Stimulated activated CD4-positive, alpha-beta T cell treated with anti-CD3 and anti-CD28 coated beads, Interleukin-4, amount 100 ng/mL, for 48 hours (primary cell): Measurements from ENCODE around the gene UMODL1.

Experiments
- DNase-seq, 2 donors: peaks; one replicate each; pipeline ENCODE4 v3.0.0-alpha.2; 2020; ENCODE audit warnings: low read depth in 2 of 2

The UMODL1 gene

GRCh38 chr21:42079008-42079938 is 8.2 kb downstream of the UMODL1 start:
- DNase-seq, result no peak

GRCh38 chr21:42079939-42080787 is 9.0 kb downstream of the UMODL1 start:
- DNase-seq, result no peak

GRCh38 chr21:42080788-42081083 is 9.6 kb downstream of the UMODL1 start:
- no peak for DNase-seq

- no peak for DNase-seq
These were observed 10.0 kb downstream of the UMODL1 start for GRCh38 chr21:42081138-42081537.

- DNase-seq, result no peak
These were observed 10.8 kb downstream of the UMODL1 start for GRCh38 chr21:42081931-42082381.

- DNase-seq, result no peak
These were observed 11.6 kb downstream of the UMODL1 start for GRCh38 chr21:42082501-42083360.

GRCh38 chr21:42083361-42083690 is 12.2 kb downstream of the UMODL1 start:
- DNase-seq, result no peak

- no peak for DNase-seq
These were observed 13.0 kb downstream of the UMODL1 start for GRCh38 chr21:42084079-42084478.

DNA sequence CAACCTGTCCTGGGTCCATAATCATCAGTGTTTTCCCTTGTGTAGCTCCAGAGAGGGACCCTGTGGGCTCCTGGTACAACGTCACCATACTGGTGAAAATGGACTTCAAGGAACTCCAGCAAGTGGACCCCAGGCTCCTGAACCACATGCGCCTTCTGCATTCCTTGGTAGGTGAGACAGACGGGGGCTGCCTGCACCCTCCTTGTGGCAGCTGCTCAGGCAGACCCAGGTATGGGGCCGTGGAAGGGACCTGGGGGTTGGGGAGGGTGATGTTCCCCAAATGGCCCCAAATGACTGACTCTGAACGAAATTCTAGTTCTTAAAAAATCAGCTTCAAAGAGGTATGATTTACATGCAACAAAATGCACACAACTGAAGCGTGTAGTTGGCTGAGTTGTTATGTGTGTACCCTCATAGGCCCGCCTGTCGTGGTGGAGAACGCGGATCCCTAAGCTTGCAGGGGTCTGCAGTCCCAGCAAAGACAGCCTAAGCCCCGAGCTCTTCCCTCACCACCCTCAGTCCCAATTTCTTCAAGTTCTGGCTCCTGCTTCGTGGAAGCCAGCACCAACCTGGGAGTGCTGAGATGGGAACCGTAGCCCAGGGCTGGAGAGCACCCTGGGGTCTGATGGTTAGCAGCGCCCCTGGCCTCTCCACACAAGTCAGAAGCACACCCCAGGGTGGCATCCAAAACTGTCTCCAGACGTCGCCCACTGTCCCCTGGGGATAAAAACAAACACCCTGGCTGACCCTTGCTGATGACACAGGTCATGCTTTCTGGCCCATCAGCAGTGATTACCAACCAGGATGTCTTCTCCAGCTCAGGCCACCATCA is 14.3 kb downstream of the UMODL1 start:
- DNase-seq, result no peak

- DNase-seq, result no peak
These were observed 15.9 kb downstream of the UMODL1 start for GRCh38 chr21:42086969-42087368.

DNA sequence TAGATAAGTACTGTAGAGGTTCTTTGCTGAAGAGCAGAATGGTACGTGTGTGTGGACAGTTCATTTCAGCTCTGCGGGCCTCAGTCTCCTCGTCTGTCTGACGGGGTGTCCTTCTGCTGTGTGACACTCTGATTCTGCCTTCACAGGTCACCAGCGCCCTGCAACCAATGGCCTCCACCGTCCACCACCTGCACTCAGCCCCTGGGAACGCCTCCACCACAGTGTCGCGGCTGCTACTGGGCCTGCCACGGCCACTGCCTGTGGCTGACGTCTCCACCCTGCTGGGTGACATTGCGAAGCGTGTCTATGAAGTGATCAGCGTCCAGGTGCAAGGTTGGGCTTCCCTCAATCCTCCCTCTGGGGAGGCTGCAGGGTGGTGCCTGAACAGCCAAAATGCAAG is 17.0 kb downstream of the UMODL1 start:
- DNase-seq, result no peak

GRCh38 chr21:42088658-42089057 is 17.5 kb downstream of the UMODL1 start:
- no peak for DNase-seq

GRCh38 chr21:42089093-42089631 is 18.0 kb downstream of the UMODL1 start:
- no peak for DNase-seq

DNA sequence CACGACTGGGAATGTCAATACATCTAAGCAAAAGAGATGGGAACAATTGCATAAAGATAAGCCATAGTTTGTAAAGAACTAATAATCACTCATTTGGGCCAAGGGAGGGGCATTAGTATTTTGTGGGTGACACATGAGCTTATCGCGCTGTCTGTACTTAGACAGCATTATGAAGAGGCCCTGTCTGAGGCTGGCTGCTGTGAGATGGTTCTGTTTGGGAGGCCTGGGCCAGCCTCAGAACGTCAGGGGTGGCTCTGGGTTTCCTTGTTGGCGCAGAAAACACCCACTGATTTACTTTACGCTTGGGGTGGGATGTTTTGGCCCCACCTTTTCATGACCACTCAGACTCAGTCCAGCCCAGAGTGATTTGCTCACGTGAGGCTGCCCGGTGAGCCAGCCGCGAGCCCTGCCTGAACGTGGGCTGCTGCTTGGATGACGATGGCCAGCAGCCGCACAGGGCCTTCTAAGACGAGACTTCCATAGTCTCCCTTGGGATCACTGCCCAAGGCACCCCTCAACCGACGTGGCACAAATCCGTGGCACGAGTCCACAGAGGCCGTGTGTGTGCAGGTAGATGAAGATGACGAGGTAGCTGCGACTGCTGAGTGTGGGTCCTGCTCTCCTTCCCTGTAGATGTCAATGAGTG is 18.7 kb downstream of the UMODL1 start:
- no peak for DNase-seq

GRCh38 chr21:42091899-42092508 is 20.9 kb downstream of the UMODL1 start:
- no peak for DNase-seq

GRCh38 chr21:42092771-42093170 is 21.7 kb downstream of the UMODL1 start:
- no peak for DNase-seq

DNA sequence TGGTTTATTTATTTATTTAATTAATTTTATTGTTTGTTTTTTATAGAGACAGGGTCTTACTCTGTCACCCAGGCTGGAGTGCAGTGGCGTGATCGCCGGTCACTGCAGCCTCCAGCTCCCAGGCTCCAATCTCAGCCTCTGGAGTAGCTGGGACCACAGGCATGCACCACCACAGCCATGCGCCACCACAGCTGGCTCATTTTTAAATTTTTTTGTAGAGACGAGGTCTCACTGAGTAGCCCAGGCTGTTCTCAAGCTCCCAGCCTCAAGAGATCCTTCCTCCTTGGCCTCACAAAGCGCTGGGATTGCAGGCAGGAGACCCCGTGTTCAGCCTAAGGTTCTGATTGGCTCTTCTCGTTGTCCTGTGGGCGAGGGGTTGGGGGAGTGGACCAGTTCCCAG is 22.1 kb downstream of the UMODL1 start:
- DNase-seq, result no peak

- no peak for DNase-seq
These were observed 22.9 kb downstream of the UMODL1 start for GRCh38 chr21:42093991-42094421.

- DNase-seq, result no peak
These were observed 23.7 kb downstream of the UMODL1 start for GRCh38 chr21:42094811-42095210.

GRCh38 chr21:42095581-42095980 is 24.5 kb downstream of the UMODL1 start:
- no peak for DNase-seq
